GM19463 (cell line): ENCODE measurements around the gene ARID3A.
"Not testable (repeated sequence)": the region's sequence is repeated elsewhere in the genome, so short reads cannot be mapped to it uniquely, and the experiment has no call there.

Source experiments
- ATAC-seq: cut with Tn5 transposase; IDR thresholded peaks from one replicate; pipeline ENCODE4 v1.9.1; 2021; ENCODE audit warnings: mild to moderate bottlenecking, moderate library complexity; ENCODE audit not compliant: unreplicated experiment

Gene ARID3A, protein sequence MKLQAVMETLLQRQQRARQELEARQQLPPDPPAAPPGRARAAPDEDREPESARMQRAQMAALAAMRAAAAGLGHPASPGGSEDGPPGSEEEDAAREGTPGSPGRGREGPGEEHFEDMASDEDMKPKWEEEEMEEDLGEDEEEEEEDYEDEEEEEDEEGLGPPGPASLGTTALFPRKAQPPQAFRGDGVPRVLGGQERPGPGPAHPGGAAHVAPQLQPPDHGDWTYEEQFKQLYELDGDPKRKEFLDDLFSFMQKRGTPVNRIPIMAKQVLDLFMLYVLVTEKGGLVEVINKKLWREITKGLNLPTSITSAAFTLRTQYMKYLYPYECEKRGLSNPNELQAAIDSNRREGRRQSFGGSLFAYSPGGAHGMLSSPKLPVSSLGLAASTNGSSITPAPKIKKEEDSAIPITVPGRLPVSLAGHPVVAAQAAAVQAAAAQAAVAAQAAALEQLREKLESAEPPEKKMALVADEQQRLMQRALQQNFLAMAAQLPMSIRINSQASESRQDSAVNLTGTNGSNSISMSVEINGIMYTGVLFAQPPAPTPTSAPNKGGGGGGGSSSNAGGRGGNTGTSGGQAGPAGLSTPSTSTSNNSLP

DNA sequence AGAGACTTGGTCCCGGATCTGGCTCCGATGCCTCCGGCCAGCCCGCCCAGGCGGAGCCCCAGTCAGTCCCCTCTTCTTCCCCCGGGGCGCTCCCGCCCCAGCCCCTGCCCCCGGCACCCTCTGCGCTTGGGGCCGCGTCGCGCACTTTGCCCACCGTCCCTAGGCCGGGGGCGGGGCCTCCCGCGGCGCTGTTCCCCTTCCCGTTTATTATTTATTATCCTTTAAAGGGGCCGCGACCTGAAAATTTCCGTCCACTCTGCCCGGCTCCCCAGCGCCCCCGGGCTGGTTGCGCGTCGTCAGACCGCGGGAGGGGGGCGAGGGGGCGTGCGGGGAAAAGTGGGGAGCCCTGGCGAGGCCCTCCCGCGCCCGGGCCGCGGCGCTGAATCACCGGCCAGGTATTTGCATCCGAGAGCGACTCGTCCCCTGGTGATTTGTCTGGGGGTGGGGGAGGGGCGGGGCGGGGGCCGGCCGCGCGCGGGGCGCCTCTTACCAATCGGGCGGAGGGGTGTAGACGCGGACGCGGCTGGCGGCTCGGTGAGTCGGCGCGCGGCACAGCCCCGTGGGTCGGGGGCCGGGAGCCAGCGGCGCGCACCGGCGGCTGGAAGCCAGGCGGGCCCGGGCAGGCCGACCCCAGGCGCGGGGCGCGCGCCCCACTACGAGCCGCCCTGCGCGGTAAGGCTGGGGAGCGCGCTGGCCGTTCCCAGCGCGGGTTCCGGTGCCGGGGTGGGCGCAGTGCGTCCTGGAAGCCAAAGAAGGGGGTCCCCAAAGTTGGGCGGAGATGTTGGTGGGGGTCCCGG is at the start of gene ARID3A:
TSS of gene ARID3A (plus strand) at position 510 of the 797 bp plus-strand sequence. CDS start 3,494 bp downstream, outside the sequence.
- peak; percentile 60 for ATAC-seq

DNA sequence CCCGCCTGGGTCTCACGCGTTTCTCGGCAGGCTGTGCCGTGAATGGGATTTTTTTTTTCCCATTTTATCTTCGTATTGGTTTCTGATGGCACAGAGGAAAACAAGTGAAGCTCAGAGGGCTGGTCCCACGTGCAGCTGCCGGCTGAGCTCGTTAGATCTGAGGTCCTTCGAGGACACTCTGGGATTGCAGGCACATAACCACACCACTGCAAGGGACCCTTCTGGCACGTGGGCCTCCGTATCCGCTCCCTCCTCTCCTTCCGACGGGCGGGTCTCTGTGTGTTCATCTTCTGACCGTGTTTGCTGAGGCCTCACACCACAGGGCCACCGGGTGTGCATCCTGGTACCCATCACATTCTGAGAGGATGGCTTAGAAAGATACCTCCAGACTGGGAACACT is 49.7 kb upstream of the ARID3A start:
- no peak for ATAC-seq

DNA sequence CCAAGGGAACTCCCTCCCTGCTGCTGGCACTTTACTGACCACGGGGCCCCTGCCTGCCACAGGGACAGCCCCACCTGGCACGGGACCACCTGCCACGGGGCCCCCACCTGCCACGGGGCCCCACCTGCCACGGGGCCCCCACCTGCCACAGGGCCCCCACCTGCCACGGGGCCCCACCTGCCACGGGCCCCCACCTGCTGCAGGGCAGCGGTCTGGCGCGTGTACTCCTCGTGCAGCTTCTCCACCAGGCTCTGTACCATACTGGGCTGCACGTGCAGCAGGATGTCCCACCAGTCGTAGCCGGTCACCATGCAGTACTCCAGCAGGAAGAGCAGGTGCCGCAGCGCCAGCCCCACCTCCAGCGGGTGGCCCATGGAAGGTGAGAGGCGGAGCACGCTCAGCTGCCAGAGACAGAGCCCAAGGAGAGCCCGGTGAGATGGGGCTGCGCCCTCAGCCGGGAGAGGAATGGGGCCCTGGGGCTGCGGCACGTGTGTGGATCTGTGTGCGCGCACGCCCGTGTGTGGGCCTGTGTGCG is 49.0 kb upstream of the ARID3A start:
- no peak for ATAC-seq

DNA sequence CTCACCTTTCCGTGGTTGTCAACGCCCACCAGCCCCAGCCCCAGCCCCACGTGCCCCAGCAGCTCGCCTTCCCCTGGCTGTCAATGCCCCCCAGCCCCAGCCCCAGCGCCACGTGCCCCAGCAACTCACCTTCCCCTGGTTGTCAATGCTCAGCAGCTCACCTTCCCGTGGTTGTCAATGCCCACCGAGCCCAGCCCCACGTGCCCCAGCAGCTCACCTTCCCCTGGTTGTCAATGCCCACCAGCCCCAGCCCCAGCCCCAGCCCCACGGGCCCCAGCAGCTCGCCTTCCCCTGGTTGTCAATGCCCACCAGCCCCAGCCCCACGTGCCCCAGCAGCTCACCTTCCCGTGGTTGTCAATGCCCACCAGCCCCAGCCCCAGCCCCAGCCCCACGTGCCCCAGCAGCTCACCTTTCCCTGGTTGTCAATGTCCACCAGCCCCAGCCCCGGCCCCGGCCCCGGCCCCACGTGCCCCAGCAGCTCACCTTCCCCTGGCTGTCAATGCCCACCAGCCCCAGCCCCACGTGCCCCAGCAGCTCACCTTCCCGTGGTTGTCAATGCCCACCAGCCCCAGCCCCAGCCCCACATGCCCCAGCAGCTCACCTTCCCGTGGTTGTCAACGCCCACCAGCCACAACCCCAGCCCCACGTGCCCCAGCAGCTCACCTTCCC is 47.7 kb upstream of the ARID3A start:
- ATAC-seq = not testable (repeated sequence)

DNA sequence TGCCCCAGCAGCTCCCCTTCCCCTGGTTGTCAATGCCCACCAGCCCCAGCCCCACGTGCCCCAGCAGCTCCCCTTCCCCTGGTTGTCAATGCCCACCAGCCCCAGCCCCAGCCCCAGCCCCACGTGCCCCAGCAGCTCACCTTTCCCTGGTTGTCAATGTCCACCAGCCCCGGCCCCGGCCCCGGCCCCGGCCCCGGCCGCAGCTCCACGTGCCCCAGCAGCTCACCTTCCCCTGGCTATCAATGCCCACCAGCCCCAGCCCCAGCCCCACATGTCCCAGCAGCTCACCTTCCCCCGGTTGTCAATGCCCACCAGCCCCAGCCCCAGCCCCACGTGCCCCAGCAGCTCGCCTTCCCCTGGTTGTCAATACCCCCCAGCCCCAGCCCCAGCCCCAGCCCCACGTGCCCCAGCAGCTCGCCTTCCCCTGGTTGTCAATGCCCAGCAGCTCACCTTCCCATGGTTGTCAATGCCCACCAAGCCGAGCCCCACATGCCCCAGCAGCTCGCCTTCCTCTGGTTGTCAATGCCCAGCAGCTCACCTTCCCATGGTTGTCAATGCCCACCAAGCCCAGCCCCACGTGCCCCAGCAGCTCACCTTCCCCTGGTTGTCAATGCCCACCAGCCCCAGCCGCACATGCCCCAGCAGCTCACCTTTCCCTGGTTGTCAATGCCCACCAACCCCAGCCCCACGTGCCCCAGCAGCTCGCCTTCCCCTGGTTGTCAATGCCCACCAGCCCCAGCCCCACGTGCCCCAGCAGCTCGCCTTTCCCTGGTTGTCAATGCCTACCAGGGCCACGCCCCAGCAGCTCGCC is 46.9 kb upstream of the ARID3A start:
- ATAC-seq = not testable (repeated sequence)

DNA sequence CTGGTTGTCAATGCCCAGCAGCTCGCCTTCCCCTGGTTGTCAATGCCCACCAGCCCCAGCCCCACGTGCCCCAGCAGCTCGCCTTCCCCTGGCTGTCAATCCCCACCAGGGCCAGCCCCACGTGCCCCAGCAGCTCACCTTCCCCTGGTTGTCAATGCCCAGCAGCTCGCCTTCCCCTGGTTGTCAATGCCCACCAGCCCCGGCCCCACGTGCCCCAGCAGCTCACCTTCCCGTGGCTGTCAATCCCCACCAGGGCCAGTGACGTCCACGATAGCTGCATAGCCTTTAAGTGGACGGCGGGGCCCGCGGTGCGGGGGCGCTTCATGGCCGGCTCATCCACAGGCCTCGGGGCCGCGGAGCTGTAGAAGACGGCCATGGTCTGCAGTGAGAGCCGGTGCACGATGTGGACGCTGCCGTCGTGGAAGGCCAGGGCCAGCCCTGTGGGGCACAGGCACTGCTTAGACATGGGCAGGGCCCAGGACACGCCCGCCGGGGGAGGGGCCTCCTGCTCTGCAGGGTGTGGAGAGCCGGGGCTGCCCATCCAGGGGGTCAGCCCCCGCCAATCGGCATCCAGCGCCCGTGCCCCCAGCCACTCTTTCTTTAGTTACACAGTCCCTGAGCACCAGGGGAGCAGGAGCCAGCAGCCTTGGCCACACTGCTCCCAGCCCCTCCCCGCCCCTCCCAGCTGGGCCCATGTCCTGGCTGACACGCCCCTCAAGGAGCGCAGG is 46.0 kb upstream of the ARID3A start:
- no peak for ATAC-seq

DNA sequence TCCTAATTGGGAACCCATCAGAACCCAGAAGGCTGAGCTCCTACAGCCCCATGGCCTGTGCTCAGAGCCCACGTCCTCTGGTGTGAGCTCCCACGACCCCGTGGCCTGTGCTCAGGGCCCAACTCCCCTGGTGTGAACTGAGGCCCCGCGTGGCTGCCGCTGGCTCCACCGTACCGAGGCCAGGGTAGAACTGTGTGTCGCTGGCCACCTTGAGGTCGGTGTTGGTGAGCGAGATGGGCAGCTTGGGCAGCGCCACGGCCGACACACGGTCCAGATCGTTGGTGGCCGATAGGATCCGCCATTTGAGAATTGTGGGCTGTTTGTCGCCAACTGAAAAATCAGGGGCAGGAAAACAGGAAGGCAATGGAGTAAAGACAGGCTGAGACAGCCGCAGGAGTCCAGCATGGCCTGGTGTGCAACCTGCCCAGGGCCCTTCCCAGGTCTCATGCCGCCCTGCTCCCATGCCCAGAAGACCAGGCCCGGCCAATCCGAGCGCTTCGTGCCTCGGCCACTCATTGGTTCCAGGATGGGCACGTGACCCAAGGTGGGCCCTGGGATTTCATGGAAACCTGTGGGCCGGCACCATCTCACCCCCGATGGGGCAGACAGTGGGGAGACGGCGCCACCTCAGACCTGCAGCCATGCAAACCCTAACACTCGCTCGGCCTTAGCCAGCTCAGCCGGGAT is 44.3 kb upstream of the ARID3A start:
- ATAC-seq = no peak

DNA sequence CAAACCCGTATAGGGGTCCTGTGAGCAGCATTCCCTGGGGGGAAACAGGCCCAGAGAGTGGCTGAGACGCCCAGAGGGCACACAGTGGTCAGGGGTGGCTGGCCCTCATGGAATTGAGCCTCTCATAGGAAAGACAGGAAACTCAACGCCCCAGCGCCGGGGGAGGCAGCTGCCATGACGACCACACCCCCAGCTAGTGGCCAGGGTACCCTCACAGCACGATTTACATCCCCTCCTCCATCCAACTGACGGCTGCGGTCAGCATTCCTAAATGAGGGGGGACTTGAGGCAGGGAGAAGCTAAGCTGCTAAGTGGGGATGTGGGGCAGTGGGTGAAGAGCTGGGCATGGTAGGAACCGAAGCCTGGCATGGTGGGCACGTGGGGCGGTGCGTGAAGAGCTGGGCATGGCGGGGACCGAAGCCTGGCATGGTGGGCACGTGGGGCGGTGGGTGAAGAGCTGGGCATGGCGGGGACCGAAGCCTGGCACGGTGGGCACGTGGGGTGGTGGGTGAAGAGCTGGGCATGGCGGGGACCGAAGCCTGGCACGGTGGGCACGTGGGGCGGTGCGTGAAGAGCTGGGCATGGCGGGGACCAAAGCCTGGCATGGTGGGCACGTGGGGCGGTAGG is 42.9 kb upstream of the ARID3A start:
- no peak for ATAC-seq

DNA sequence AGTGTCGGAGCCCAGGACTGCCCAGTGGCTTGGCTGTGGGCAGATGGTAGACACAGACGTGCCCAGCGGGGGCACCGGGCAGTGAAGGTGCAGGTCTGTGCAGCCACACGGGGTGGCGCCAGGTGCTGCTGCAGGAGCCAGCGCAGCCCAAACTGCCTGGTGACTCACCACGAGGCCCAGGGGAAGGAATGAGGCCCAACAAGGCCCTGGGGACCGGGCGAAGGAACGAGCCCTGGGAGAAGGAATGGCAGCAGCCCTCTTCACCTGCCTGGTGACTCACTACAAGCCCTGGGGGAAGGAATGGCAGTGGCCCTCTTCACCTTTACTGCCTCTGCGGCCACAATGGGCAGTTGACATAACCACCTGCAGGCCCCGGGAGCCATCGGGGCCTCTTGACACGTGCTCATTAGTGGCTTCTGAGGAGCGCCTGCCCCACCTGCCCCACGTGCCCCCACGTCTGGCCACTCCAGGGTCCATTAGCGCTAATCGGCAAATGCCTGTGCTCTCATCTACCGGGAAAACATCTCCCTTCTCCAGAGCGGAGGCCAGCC is 42.1 kb upstream of the ARID3A start:
- ATAC-seq = no peak

DNA sequence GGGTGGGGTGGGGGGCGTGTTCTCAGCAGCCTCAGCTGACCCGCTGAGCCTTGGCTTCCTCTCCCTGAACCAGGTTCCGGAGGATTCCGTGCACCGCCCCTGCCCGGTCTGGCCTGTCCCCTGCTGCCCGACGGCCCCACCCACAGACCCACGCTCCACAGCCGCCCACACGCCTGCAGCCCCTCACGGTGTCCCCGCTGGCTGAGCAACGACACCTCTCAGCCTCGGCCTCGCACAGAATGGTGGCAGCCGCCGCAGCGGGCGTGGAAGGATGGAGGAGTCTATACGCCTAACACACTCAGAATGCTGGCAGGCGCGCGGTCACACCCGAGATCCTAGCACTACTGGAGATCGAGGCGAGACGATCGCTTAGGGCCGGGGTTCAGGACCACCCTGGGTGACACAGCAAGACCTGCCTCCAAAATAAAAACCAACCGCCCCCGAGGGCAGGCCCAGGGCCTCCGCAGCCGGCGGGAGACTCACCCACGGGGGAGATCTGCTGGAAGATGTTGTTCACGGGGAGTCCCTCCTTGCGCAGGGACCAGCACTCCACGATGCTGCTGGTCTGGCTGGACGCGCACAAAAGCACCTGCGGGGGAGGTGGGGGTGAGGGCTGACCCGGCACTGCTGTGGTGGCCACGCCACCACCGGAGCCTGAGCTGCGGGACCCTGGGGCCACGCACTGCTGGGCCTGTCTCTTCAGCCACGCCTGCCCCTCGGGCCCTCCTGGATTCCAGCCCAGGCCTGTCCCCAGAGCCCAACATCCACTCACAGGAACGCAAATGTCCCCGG is 41.2 kb upstream of the ARID3A start:
- no peak for ATAC-seq

DNA sequence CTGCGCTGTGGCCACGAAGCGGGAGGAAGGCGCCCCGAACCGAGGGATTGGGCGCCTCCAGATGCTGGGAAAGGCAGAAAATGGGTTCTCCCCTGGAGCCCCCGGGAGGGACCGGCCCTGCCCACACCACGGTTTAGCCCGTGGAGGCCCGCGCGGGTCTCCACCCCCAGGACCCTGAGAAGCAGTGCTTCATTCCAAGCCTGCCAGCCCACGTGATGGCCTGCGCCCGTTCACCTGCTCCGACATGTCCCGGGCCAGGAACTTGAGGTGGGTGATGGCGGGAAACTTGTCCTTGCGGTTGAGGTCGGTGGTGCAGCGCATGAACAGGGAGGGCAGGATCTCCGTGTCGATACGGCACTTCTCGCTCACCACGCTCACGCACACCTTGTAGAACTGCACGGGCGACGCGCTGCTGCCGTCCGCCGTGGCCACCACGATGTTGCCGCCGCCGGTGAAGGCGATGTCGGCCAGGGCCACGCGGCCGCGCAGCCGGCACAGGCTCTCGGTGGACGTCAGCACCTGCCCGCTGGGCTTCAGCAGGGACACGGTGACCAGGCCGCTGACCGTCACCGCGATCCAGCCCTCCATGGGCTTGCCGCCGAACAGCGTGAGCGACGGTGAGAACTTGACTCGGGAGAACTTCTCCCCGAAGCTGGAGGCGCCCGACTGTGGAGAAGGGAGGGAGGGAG is 40.2 kb upstream of the ARID3A start:
- ATAC-seq = no peak

DNA sequence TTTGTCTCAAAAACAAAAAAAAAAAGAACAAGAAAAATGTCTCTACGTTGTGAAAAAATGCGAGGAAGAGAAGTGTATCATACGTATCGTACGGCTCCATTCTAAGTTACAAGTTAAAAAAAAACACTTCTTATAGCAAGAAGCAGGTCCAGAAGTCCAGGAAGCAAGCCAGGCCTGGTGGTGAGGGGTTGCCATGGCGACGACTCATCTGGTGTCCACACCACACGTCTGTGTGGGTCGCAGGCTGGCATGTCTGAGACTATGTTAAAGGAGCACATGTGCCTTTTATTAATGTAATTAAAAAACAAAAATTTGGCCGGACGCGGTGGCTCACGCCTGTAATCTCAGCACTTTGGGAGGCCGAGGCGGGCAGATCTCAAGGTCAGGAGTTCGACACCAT is 38.8 kb upstream of the ARID3A start:
- ATAC-seq = no peak

DNA sequence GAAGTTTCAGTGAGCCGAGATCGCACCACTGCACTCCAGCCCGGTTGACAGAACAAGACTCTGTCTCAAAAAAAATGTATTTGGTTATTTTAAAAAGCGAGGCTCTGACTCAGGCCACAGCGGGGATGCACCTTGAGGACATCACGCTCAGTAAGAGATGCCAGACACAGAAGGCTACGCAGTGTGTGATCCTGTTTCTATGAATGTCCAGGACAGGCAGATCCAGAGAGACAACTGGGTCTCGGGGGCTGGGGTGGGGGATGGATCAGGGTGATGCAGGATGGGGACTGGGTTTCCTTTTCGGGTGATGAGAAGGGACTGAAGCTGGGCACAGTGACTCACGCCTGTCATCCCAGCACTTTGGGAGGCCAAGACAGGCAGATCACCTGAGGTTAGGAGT is 38.2 kb upstream of the ARID3A start:
- ATAC-seq = no peak

DNA sequence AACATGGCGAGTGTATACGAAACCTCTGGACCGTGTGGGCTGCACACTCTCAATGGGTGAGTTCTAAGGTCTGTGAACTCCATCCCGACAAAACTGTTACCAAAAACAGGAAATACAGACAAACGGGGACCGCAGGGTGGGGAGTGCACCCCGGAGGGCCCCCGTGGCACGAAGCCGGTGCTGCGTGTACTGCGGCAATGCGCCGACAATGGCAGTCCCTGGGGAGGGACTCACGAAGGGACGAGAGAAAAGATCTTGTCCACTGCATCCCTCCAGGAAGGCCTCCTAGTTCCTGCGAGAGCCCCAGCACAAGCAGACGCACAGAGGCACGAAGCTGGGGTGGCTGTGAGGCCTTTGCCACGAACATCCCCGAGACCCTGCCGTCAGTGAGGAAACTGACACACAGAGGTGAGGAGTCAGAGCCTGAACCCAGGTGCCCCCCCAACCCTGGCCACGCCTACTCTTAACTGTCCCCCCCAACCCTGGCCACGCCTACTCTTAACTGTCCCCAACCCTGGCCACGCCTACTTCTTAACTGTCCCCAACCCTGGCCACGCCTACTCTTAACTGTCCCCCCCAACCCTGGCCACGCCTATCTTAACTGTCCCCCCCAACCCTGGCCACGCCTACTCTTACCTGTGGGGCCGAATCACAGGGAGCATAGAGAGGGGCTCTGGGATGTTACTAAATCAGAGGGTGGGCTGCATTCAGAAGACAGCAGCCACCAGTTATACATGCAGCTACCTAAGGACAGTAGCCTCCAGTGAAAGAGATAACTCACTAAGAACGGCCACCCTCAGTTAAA is 37.1 kb upstream of the ARID3A start:
- ATAC-seq = no peak

DNA sequence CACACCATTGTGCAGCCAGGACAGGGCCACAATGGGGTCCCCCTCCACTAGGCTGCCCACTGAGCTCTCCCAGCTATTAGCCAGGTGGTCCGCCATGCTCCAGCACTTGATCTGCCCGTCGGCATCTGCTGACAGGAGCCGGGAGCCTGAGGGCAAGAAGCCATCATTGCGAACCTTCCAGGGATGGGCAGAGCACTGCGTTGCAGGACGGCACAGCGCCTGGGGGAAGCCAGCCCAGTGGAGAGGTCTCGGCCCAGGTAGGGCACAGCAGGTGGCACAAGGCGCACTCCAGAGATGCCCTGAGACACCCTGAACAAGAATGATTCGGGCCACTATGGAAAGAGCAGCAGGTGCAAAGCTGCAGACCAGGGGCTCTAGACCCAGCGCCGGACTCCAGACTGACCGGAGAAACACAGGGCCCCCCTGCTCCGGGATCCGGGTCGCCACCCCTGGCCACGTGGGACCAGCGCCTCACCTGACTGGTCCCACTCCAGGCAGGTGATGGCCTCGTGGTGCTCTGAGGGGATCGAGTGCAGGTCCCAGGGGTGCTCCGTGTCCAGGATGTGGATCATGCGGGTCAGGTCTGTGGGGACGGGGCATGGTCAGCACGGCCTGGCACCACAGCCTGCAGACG is 36.1 kb upstream of the ARID3A start:
- ATAC-seq = no peak
